HG03097 (cell line): ENCODE measurements around the gene PRKACA.

Source experiments
- ATAC-seq: cut with Tn5 transposase; IDR thresholded peaks from one replicate; pipeline ENCODE4 v1.9.1; 2021; ENCODE audit not compliant: unreplicated experiment, low FRiP score

The PRKACA gene

GRCh38 chr19:14118165-14119051 is 846 bp upstream of the PRKACA start:
- ATAC-seq: no peak

GRCh38 chr19:14116918-14117578 is 514 bp downstream of the PRKACA start:
- ATAC-seq: peak; percentile 3

GRCh38 chr19:14116525-14116917 is 1.0 kb downstream of the PRKACA start:
- ATAC-seq: no peak

GRCh38 chr19:14115756-14116155 is 1.8 kb downstream of the PRKACA start:
- ATAC-seq: no peak

GRCh38 chr19:14114854-14115253 is 2.7 kb downstream of the PRKACA start:
- no peak for ATAC-seq

GRCh38 chr19:14114439-14114838 is 3.1 kb downstream of the PRKACA start:
- no peak for ATAC-seq

- ATAC-seq: no peak
Observed at GRCh38 chr19:14113762-14114414, 3.7 kb downstream of the PRKACA start.

- no peak for ATAC-seq
Observed at GRCh38 chr19:14112809-14113385, 4.7 kb downstream of the PRKACA start.

- no peak for ATAC-seq
Observed at GRCh38 chr19:14112051-14112808, 5.3 kb downstream of the PRKACA start.

- no peak for ATAC-seq
Observed at GRCh38 chr19:14111486-14111885, 6.1 kb downstream of the PRKACA start.

GRCh38 chr19:14110650-14111049 is 6.9 kb downstream of the PRKACA start:
- no peak for ATAC-seq

GRCh38 chr19:14107581-14108461 is 9.7 kb downstream of the PRKACA start:
- ATAC-seq: no peak

- ATAC-seq: no peak
Observed at GRCh38 chr19:14106840-14107239, 10.7 kb downstream of the PRKACA start.

- ATAC-seq: no peak
Observed at GRCh38 chr19:14105680-14106079, 11.9 kb downstream of the PRKACA start.

- no peak for ATAC-seq
Observed at GRCh38 chr19:14103310-14103709, 14.3 kb downstream of the PRKACA start.

- no peak for ATAC-seq
Observed at GRCh38 chr19:14102756-14103155, 14.8 kb downstream of the PRKACA start.

- ATAC-seq: no peak
Observed at GRCh38 chr19:14102102-14102696, 15.4 kb downstream of the PRKACA start.

GRCh38 chr19:14101003-14101545 is 16.5 kb downstream of the PRKACA start:
- no peak for ATAC-seq
